HT-29 (cell line): ENCODE measurements around the gene ATP2C2. TPM values are rescaled to one million over a fixed set of nuclear protein-coding genes. Genes with fewer than 3 reads are reported as not detected.
"Not testable (repeated sequence)": the region's sequence is repeated elsewhere in the genome, so short reads cannot be mapped to it uniquely, and the experiment has no call there.

Experiments used
- DNase-seq: peaks from one replicate; pipeline ENCODE4 v3.0.0-alpha.2; 2015; ENCODE audit warnings: low spot score
- total RNA-seq: library from RNA; depleted of rRNA; stranded (reverse); fragments of >200 nt; shearing (Covaris generic); gene quantifications from 2 replicates; pipeline ENCODE4 v1.2.3, GENCODE V29; 2014

ATP2C2 gene
- total RNA-seq, 1 experiment from 2014 or later = 72.4 TPM

DNA sequence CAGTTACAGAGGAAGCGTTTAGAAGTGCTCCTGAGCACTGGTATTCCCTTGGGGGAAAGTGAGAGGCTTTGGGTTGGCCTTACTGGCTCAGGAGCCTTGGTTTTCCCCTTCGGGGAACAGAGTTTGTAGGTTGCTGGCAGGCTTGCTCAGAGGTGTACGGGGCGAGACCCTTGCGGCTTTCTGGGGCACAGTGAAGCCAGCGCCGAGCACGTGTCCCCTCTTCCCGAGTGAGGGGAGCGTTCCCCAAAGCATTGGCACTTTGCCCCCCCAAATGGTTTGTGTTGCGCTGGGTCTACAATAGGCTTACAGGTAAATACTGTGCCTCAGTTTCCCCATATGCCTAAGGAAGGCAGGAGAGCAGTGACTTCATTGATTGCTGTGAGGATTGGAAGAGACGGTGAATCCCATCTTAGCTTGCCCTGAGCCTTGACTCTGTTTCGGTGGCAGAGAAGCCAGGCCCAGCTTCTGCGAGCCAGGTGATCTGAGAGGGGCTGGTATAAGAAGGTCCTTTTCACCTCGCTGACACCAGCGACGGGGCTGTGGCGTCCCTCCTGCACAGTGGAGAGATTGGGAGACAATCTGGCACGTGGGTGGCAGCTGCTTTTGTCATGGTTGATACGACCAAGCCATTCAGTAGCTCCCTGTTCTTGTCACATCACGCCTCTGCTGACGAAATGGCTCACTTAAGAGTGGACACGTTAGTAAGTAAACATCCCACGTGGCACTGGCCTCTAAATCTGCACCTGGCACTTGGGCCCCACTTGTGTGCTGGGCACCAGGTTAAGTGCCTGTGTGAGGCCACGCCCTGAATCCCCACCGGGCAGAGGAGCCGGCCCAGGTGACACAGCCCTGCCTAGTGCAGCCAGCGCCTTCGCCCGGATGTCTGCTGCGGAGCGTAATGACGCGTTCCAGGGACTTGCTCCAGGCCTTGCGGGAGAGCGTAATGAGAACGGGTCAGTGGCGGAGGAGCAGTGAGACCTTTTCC is 81.1 kb downstream of the ATP2C2 start:
- no peak for DNase-seq

DNA sequence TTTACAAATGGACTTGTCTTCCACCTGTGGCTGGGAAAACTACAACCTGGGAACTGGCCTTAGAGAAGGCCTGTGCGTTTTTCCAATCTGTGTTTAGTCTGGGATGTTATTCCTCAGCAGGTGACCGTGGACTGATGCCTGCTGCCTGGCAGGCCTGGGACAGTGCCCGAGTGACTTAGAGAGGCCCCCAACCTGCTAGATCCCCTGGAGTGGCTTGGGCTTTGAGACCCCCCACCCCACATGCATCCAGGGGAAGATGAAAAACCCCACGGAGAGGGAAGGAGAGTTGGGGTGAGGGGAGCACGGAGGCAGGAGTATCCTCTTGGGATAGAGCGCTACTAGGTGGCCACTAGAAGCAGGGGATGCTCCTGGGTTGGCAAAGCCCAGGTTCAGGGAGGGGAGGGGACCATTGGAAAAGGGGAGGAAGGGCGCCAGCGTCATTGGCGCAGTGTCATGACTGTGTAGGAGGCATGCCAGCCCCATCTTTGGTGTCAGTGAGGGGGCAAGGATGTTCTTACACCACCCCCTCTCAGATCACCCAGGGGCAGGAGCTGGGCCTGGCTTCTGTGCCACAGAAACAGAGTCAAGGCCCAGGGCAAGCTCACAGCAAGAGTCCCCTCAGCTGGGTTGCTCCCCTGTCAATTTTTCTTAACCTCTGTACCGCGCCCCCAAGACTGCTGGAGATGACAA is 82.0 kb downstream of the ATP2C2 start:
- no peak for DNase-seq

DNA sequence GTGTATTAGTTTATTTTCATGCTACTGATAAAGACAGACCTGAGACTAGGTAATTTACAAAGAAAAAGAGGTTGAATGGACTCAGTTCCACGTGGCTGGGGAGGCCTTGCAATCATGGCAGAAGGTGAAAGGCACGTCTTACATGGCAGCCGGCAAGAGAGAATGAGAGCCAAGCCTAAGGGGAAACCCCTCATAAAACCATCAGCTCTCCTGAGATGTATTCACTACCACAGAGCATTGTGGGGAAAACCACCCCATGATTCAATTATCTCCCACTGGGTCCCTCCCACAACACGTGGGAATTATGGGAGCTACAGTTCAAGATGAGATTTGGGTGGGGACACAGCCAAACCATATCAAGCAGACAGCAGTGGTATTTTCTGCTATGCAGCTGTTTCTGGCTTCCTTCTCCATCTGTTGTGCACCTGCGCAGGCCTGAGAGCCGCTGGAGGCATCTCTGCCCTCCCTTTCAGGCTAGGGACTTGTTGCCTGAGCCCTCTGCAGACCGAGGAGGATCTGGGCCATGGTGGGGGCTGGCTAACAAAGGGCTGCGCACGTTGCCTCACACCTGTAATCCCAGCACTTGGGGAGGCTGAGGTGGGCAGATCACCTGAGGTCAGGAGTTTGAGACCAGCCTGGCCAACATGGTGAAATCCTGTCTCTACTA is 82.8 kb downstream of the ATP2C2 start:
- DNase-seq = not testable (repeated sequence)

DNA sequence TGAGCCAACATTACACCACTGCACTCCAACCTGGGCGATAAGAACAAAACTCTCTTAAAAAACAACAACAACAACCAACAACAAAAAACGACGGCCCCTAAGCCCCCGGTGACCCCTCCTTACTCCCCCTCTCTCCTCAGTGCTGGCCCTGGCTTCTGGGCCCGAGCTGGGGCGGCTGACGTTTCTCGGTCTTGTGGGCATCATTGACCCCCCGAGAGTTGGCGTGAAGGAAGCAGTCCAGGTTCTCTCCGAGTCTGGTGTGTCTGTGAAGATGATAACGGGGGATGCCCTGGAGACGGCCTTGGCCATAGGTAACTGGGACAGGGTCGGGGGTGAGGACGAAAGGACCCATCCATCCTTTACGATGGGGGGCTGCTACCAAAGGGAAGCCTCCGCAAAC is 83.4 kb downstream of the ATP2C2 start:
- no peak for DNase-seq

DNA sequence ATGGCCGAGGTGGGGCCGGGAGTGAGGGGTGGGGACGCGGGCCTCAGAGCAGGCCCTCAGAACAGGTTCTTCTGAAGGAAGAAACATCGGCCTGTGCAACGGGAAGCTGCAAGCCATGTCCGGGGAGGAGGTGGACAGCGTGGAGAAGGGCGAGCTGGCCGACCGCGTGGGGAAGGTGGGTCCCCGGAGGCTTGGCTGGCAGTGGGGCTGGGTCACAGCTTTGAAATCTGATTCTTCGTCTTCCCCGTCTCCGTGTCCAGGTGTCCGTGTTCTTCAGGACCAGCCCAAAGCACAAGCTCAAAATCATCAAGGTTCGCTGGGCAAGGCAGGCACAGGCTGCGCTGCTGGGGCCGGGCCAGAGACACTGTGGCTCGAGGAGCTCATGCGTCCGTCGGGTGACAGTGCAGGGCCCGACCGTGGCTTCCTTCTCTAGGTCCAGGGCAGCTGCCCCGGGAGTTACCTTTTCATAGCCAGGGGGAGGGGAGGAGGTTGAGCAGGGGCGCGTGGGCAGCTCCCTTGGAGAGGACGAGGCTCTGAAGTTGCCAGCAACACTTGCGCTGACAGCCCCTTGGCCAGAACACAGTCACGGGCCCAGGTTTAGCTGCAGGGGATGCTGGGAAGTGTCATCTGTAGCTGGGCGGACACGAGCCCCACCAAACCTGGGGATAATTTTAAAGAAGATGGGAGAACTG is 84.9 kb downstream of the ATP2C2 start:
- no peak for DNase-seq

DNA sequence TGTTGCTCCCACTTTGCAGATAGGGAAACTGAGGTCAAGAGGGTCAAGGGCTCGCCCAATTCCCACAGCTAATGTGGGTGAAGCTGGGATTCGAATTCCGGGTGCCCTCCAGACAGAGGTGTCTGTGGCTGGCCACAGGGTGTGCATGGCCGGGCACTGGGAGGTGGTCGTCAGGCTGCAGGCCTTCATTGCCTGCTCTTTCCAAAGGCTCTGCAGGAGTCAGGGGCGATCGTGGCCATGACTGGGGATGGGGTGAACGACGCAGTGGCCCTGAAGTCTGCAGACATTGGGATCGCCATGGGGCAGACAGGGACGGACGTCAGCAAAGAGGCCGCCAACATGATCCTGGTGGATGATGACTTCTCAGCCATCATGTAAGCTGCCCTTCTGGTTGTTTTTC is 86.3 kb downstream of the ATP2C2 start:
- no peak for DNase-seq

DNA sequence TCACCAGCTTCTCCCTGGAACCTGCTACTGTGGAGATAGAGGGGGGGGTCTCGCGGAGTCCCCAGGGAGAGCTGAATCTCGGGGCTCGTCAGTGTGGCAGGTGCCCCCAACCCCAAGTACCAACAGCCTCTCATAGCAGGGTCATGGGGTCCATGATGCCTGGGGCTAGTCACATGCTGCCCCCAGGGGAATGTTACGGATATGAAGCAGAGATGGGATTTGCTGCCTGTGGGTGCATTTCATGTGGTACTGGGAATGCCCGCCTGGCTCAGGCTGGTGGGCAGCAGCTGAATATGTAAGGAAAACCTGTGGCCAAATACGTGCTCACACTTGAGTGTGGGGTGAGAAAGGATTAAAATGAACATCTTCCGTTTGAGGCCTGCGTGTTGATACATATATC is 86.7 kb downstream of the ATP2C2 start:
- DNase-seq = no peak

GRCh38 chr16:84458606-84459532 is 90.5 kb downstream of the ATP2C2 start:
- no peak for DNase-seq

- DNase-seq = no peak
Measured at GRCh38 chr16:84459533-84459894, 91.2 kb downstream of the ATP2C2 start.

DNA sequence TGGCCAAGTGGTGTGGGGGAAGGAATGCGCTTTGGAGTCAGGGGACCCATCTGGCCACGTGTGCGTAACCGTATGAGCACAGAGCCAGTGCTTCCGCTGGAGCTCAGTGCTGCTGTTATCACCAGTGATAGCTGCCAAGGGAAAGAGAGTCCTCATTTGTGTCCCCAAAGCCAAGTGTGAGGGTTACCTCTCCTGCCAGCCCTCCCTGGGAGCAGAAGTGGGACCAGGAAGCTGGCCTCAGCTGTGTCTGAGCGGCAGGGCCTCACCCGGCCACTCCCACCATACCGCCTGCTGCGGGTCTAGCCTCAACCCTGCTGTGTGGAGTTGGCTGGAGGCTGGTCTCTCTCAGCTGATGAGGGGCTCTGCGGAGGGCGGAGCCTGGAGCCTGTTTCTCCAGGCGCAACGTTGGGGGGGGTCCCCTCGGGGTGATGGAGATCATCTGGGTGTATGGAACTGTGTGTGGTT is 91.6 kb downstream of the ATP2C2 start:
- DNase-seq = no peak

DNA sequence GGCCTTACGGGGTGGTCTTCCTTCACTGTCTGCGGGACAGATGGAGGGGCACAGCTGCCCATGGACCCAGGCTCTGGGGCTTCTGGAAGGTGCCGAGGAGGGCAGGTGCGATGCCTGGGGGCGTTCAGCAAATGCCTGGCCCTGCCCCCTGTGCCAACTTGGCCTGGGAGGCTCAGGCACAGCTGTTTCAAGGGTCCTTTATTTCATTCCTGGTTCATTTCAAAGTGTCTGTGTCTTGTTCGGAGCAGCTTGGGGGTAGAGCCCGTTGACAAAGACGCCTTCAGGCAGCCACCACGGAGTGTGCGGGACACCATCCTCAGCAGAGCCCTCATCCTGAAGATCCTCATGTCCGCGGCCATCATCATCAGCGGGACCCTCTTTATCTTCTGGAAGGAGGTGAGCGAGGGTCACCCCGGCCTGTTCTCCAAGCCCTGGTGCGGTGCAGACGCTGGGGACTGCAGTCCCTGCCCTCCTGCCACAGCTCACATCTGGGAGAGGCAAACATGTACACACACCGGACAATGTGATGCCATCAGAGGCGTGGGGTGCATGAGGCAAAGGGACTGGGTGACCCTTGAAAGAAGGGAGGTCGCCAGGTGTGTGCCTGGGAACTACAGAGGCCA is 92.2 kb downstream of the ATP2C2 start:
- DNase-seq = no peak

DNA sequence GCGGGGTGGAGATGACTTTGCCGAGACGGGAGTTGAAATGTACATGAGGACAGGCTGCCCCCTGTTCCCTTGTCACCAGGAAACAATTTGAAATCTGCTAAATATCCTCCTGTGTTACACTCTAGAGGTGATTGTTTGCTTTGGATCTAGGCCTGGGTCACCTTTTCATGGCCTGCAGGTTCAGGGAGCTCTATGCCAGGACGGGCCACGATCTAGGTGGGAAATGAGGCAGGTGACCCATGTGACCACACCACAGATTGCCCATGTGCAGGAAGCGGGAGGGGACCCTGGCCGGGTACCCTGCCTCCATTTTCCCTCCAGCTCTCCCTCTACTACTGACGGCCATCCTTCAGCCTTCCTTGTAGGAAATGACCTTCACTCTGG is 92.7 kb downstream of the ATP2C2 start:
- DNase-seq = no peak

GRCh38 chr16:84461413-84462295 is 93.3 kb downstream of the ATP2C2 start:
- no peak for DNase-seq

DNA sequence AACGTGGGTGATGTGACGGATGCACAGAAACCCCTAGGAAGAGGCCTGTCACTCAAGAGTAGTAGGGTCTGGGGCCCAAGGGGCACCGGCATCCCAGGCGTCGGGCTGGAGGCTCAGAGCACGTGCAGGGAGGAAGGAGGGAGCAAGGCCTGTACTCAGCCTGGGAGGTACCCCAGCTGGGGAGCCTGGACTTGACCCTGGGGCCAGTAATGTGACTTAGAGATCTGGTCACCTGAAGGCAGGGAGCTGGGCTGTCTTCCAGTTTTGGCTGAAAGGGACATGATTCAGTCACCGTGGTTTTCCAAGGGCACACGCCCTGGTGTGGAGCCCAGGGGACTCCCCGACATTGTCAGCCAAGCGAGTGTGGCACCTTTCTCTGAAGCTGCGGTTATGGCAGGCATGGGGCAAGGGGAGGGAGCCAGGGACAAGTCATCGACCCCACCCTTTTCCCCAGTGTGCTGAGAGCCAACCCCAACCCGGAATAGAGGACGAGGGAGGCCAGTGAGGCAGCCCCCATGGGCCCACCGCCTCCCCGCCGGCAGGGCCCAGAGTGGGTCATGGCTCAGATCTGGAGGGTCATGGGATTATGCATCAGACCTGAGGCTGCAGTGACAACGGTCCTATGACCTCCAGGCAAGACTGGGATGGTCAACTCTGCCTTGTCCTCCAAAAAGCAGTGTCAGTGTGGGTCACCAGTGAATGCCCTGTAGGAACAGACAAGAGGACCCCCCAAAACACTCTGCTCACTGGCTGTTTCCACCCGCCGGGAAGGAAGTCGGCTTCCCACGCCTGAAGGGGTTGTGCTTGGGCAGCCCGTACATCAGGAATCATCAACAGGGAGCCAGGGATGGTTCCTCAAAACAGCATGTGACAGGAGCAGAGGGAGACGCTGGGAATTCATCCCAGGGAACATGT is 94.2 kb downstream of the ATP2C2 start:
- DNase-seq = no peak

- no peak for DNase-seq
Measured at GRCh38 chr16:84463221-84463620, 94.9 kb downstream of the ATP2C2 start.

DNA sequence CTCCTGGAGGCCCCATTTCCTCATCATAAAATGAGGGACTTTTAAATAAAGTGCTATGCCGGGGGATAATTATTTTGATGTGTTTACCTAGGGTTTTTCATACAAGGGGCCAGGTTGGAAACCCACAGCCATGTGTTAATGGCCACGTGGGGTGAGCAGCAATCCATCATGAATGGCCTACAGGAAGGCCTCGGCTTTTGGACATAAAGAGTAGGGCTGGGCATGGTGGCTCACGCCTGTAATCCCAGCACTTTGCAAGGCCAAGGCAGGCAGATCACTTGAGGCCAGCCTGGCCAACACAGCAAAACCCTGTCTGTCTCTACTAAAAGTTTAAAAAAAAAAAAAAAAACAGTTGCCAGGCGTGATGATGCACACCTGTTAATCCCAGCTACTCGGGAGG is 95.8 kb downstream of the ATP2C2 start:
- no peak for DNase-seq

- no peak for DNase-seq
Measured at GRCh38 chr16:84465154-84465553, 96.8 kb downstream of the ATP2C2 start.

DNA sequence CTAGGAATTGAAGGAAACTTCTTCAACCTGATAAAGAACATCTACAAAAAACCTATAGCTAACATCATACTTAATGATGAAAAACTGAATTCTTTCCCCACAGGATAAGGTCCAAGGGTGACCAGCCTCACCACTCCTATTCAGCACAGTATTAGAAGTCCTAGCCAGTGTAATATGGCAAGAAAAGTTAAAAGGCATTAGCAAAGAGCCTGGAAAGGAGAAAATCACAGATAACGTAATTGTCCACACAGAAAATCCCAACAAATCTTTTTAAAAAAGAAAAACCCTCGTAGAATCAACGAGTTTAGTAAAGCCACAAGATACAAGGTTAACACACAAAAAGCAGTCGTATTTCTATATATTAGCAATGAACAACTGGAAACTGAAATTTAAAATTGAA is 98.4 kb downstream of the ATP2C2 start:
- no peak for DNase-seq
